Mesendoderm (in vitro differentiated cells): ENCODE results near the gene PIEZO2.
A peak's percentile ranks its signal among the peaks of the same experiment; 100 is the strongest.

Experiments used
- DNase-seq: peaks from one replicate; pipeline ENCODE4 v3.0.0; 2013
- H2AK5ac ChIP-seq: 2 replicates; pipeline ENCODE4 v1.6.1; 2013; ENCODE audit warnings: low read length, inconsistent platforms
- H2BK120ac ChIP-seq: 2 replicates; pipeline ENCODE4 v1.6.1; 2013; ENCODE audit warnings: low read depth, mild to moderate bottlenecking, low read length, moderate library complexity, mixed read lengths
- H2BK15ac ChIP-seq: replicated peaks from 2 replicates; pipeline ENCODE4 v1.6.1; 2013; ENCODE audit warnings: low read depth, mild to moderate bottlenecking, moderate library complexity
- H2BK5ac ChIP-seq: 2 replicates; pipeline ENCODE4 v1.6.1; 2013; ENCODE audit warnings: low read length, inconsistent platforms
- H3K18ac ChIP-seq: 2 replicates; pipeline ENCODE4 v1.6.1; 2013; ENCODE audit warnings: mild to moderate bottlenecking, low read length, mixed read lengths
- H3K23ac ChIP-seq: one replicate; pipeline ENCODE4 v1.6.1; 2013; ENCODE audit warnings: low read length
- H3K27ac ChIP-seq: 2 replicates; pipeline ENCODE4 v1.5.1; 2013; ENCODE audit warnings: low read depth, mild to moderate bottlenecking, inconsistent platforms, low read length, moderate library complexity
- H3K27me3 ChIP-seq: 2 replicates; pipeline ENCODE4 v1.6.1; 2013; ENCODE audit warnings: low read length, control low read depth, mild to moderate bottlenecking, inconsistent platforms; ENCODE audit not compliant: insufficient read depth, poor library complexity
- H3K36me3 ChIP-seq: 2 replicates; pipeline ENCODE4 v1.6.1; 2013; ENCODE audit warnings: low read length, inconsistent platforms; ENCODE audit not compliant: control insufficient read depth, insufficient read depth
- H3K4ac ChIP-seq: one replicate; pipeline ENCODE4 v1.6.1; 2013; ENCODE audit warnings: low read depth, mild to moderate bottlenecking, low read length, moderate library complexity
- H3K4me1 ChIP-seq: 2 replicates; pipeline ENCODE4 v1.6.1; 2013; ENCODE audit warnings: low read depth, low read length, inconsistent platforms; ENCODE audit not compliant: control insufficient read depth
- H3K4me2 ChIP-seq: 2 replicates; pipeline ENCODE4 v1.6.1; 2013; ENCODE audit warnings: low read length
- H3K4me3 ChIP-seq: 2 replicates; pipeline ENCODE4 v1.5.1; 2013; ENCODE audit warnings: mild to moderate bottlenecking, low read length
- H3K56ac ChIP-seq: one replicate; pipeline ENCODE4 v1.6.1; 2013; ENCODE audit warnings: low read length
- H3K79me1 ChIP-seq: 2 replicates; pipeline ENCODE4 v1.6.1; 2013; ENCODE audit warnings: low read length, inconsistent platforms
- H3K79me2 ChIP-seq: 2 replicates; pipeline ENCODE4 v1.6.1; 2013; ENCODE audit warnings: mild to moderate bottlenecking, low read length; ENCODE audit not compliant: control insufficient read depth, insufficient read depth
- H3K9ac ChIP-seq: 2 replicates; pipeline ENCODE4 v1.6.1; 2013; ENCODE audit warnings: low read length, inconsistent platforms
- H4K5ac ChIP-seq: one replicate; pipeline ENCODE4 v1.6.1; 2013; ENCODE audit warnings: low read length
- H4K8ac ChIP-seq: one replicate; pipeline ENCODE4 v1.6.1; 2013; ENCODE audit warnings: low read depth, mild to moderate bottlenecking, control low read depth, low read length, moderate library complexity
- WGBS: extraction: QIAGEN DNeasy Blood & Tissue Kit; methylation state at CpG from one replicate; pipeline ENCODE4 v1.1.7; 2013; ENCODE audit warnings: low lambda C conversion rate, missing lambda C conversion rate; ENCODE audit not compliant: insufficient coverage; ENCODE audit errors: extremely low coverage; 5-methylcytosine and 5-hydroxymethylcytosine counted together

Gene PIEZO2

DNA sequence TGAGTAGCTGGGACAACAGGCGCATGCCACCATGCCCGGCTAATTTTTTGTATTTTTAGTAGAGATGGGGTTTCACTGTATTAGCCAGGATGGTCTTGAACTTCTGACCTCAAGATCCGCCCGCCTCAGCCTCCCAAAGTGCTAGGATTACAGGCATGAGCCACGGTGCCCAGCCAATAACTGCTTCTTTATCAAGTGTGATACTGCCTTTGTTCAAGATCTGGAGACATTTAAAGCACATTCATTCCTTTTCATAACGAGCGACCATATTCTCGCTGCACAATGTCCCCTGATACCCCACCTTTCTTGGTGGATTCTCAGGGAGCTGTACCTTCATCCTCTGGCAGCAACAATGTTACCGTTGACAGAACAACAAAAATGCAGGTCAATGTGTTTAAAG, 75.4 kb downstream of the PIEZO2 start:
- no peaks in the 10 kb centered on the region for H3K4me1 ChIP-seq
- H2BK15ac ChIP-seq, result no peak overlapping the region
- DNase-seq, result no peak
- no peak overlapping the region for H4K5ac ChIP-seq
- H3K18ac ChIP-seq, result no peak overlapping the region
- H2AK5ac ChIP-seq, result no peak overlapping the region
- no peak overlapping the region for H2BK5ac ChIP-seq
- H2BK120ac ChIP-seq, result no peak overlapping the region
- H3K4ac ChIP-seq, result no peak overlapping the region
- no peaks in the 10 kb centered on the region for H3K36me3 ChIP-seq
- peaks cover 1% of the 10 kb centered on the region for H3K79me1 ChIP-seq
- H3K23ac ChIP-seq, result no peak overlapping the region
- H3K9ac ChIP-seq, result no peak overlapping the region
- H3K27ac ChIP-seq, result no peak overlapping the region
- no peak overlapping the region for H4K8ac ChIP-seq
- WGBS, result no CpG with 5 or more reads among the region's 9 CpGs
- H3K27me3 ChIP-seq, result no peaks in the 10 kb centered on the region
- H3K79me2 ChIP-seq, result no peaks in the 10 kb centered on the region
- H3K56ac ChIP-seq, result no peak overlapping the region
- no peak overlapping the region for H3K4me3 ChIP-seq
- no peak overlapping the region for H3K4me2 ChIP-seq

DNA sequence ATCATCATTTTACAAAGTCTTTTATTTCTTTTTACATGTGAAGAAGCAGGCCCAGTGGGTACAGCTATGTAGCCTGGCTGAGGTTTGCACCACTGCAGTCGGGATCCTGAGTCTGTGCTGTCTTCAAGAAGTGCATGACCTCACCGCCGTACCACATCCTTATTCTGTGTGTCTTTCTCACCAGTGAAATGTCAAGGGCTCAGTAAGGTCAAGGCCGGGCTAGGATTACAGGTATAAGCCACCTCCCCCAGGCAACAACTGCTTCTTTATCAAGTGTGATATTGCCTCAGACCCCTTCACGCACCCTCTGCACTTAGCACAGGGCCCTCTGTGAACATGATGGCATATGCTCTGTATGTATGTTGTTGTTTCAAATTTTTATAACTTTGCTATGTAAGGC, 76.7 kb downstream of the PIEZO2 start:
- H3K9ac ChIP-seq, result no peak overlapping the region
- H3K4me2 ChIP-seq, result no peak overlapping the region
- H3K23ac ChIP-seq, result no peak overlapping the region
- no peak overlapping the region for H2BK120ac ChIP-seq
- H2BK5ac ChIP-seq, result no peak overlapping the region
- H3K4me3 ChIP-seq, result no peak overlapping the region
- H2BK15ac ChIP-seq, result no peak overlapping the region
- H3K56ac ChIP-seq, result no peak overlapping the region
- no peak overlapping the region for H3K18ac ChIP-seq
- H3K27ac ChIP-seq, result no peak overlapping the region
- H3K79me2 ChIP-seq, result no peaks in the 10 kb centered on the region
- H3K4ac ChIP-seq, result no peak overlapping the region
- H4K5ac ChIP-seq, result no peak overlapping the region
- H3K36me3 ChIP-seq, result no peaks in the 10 kb centered on the region
- no peaks in the 10 kb centered on the region for H3K4me1 ChIP-seq
- H4K8ac ChIP-seq, result no peak overlapping the region
- WGBS, result no CpG with 5 or more reads among the region's 5 CpGs
- no peak overlapping the region for H2AK5ac ChIP-seq
- peak; percentile 11 for DNase-seq
- H3K79me1 ChIP-seq, result no peaks in the 10 kb centered on the region
- no peaks in the 10 kb centered on the region for H3K27me3 ChIP-seq

DNA sequence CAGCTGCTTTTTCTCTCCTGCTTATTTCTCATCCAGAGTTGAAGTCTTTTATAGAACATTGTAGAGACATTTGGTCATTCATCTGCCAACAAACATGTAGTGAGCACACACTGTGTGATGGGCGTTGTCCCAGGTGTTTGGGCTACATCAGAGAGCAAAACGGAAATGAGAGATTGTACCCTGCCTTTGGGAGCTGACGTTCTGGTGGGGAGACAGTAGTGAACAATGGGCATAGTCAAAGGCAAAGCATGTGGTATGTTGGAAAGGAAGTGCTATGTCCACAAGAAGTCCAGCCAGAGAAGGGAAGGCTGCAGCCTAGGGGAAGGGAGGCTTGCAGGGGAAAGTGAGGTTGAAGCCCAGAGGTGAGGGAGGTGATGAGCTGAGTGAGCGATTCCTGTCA, 78.1 kb downstream of the PIEZO2 start:
- no peaks in the 10 kb centered on the region for H3K79me2 ChIP-seq
- no peak overlapping the region for H3K23ac ChIP-seq
- H3K79me1 ChIP-seq, result no peaks in the 10 kb centered on the region
- no peak for DNase-seq
- no peak overlapping the region for H2BK15ac ChIP-seq
- H3K4me2 ChIP-seq, result no peak overlapping the region
- H2AK5ac ChIP-seq, result no peak overlapping the region
- no peak overlapping the region for H3K4ac ChIP-seq
- no peaks in the 10 kb centered on the region for H3K36me3 ChIP-seq
- no peak overlapping the region for H4K5ac ChIP-seq
- no peak overlapping the region for H3K4me3 ChIP-seq
- no peaks in the 10 kb centered on the region for H3K27me3 ChIP-seq
- WGBS, result no CpG with 5 or more reads among the region's 4 CpGs
- H3K56ac ChIP-seq, result no peak overlapping the region
- H2BK120ac ChIP-seq, result no peak overlapping the region
- no peak overlapping the region for H3K27ac ChIP-seq
- no peak overlapping the region for H4K8ac ChIP-seq
- no peaks in the 10 kb centered on the region for H3K4me1 ChIP-seq
- H3K18ac ChIP-seq, result no peak overlapping the region
- H2BK5ac ChIP-seq, result no peak overlapping the region
- H3K9ac ChIP-seq, result no peak overlapping the region

DNA sequence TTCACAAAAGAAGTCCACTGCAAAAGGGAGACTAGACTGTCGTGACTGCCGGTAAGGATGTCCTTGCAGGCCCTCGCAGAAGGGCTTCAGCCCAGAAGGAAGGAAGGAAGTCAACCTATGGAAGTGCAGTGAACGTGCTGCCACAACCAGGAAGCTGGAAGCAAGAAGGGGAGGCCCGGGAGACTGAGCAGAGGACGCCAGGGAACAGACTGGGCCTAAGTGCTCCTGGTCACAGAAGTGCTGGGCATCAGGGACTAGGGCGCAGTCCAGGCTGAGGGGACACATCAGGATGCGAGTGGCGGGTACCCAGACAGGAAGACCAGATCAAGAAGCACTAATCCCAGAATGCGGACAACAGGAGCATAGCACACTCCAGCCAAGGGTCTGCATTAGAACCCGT, 78.8 kb downstream of the PIEZO2 start:
- peaks cover 3% of the 10 kb centered on the region for H3K4me1 ChIP-seq
- no peak overlapping the region for H2BK15ac ChIP-seq
- no peaks in the 10 kb centered on the region for H3K27me3 ChIP-seq
- H3K79me1 ChIP-seq, result no peaks in the 10 kb centered on the region
- no peak overlapping the region for H3K4me3 ChIP-seq
- H3K9ac ChIP-seq, result no peak overlapping the region
- no peak overlapping the region for H3K23ac ChIP-seq
- no peak overlapping the region for H4K5ac ChIP-seq
- H3K56ac ChIP-seq, result no peak overlapping the region
- no peak overlapping the region for H3K4me2 ChIP-seq
- WGBS, result no CpG with 5 or more reads among the region's 11 CpGs
- no peak overlapping the region for H3K4ac ChIP-seq
- no peak overlapping the region for H2AK5ac ChIP-seq
- no peaks in the 10 kb centered on the region for H3K36me3 ChIP-seq
- H3K27ac ChIP-seq, result no peak overlapping the region
- no peak for DNase-seq
- H4K8ac ChIP-seq, result no peak overlapping the region
- H3K18ac ChIP-seq, result no peak overlapping the region
- H2BK5ac ChIP-seq, result no peak overlapping the region
- no peaks in the 10 kb centered on the region for H3K79me2 ChIP-seq
- H2BK120ac ChIP-seq, result no peak overlapping the region

DNA sequence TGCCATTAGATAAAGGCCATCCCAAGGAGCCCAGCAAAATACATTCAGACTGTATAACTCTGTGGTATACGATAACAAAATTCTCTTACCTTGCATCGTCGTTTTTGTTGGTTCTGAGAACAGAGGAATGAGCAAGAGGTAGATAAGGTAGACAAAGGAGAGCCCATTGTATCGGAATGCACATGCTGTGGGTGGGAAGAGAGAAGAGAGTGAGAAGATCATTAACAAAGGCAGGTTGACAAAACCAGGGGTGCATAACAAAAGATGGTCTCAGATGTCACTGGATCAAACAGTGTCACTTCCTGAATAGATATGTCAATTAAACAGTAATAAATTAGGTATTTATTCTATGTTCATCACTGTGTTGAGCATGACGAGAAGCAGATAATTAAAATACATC, 83.3 kb downstream of the PIEZO2 start:
- no peaks in the 10 kb centered on the region for H3K36me3 ChIP-seq
- no peak overlapping the region for H3K4me3 ChIP-seq
- no peak overlapping the region for H3K4ac ChIP-seq
- no peak overlapping the region for H3K23ac ChIP-seq
- no peaks in the 10 kb centered on the region for H3K27me3 ChIP-seq
- no peaks in the 10 kb centered on the region for H3K79me2 ChIP-seq
- H2BK15ac ChIP-seq, result no peak overlapping the region
- H3K56ac ChIP-seq, result no peak overlapping the region
- peaks cover 5% of the 10 kb centered on the region for H3K4me1 ChIP-seq
- DNase-seq, result peak; percentile 85
- no peak overlapping the region for H3K4me2 ChIP-seq
- no peak overlapping the region for H4K8ac ChIP-seq
- H2AK5ac ChIP-seq, result no peak overlapping the region
- WGBS, result no CpG with 5 or more reads among the region's 5 CpGs
- no peak overlapping the region for H3K9ac ChIP-seq
- H3K79me1 ChIP-seq, result no peaks in the 10 kb centered on the region
- no peak overlapping the region for H4K5ac ChIP-seq
- no peak overlapping the region for H2BK120ac ChIP-seq
- H3K18ac ChIP-seq, result no peak overlapping the region
- no peak overlapping the region for H3K27ac ChIP-seq
- H2BK5ac ChIP-seq, result no peak overlapping the region

DNA sequence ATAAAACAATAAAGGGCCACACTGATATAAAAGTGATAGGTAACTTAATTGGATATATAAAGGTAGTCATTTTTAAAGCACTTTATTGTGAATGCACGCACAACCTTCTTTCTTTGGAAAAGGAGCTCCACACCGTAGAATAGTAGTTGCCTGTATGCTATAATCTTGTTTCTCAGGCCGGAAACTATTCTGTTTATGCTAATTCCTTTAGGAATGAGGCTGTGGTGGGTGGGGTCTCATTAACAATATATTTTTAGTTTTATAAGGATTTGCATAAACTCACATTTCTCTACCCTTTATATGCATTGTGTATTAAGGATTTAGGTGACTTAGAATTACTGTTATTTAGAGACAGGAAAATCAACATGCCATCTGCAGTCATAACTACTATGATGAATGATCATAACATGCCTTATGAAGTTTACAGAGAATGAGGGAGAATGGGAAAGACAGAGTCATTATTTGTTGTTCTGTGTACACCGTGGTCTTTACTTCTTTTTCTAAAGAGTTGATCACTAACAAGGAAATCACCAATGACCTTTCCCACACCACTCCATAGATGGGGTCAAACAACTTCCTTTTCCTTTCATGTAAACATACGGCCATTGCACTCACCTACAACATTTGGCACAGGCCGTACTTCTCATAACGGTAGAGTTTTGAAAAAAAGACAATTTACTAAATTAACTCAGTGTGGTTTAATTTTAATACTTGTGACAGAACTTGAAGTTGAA, 84.5 kb downstream of the PIEZO2 start:
- Histone ChIP-seq H3K56ac (no peak overlapping the region), H2AK5ac (no peak overlapping the region), H3K79me2 (no peaks in the 10 kb centered on the region), H3K23ac (no peak overlapping the region), H3K4me2 (no peak overlapping the region), H3K27me3 (no peaks in the 10 kb centered on the region), H3K79me1 (no peaks in the 10 kb centered on the region), H3K4me1 (peaks cover 5% of the 10 kb centered on the region), H2BK15ac (no peak overlapping the region), H3K4me3 (no peak overlapping the region), H3K9ac (no peak overlapping the region), H2BK5ac (no peak overlapping the region), H3K27ac (no peak overlapping the region), H4K5ac (no peak overlapping the region), H3K36me3 (no peaks in the 10 kb centered on the region), H3K4ac (no peak overlapping the region), H3K18ac (no peak overlapping the region), H2BK120ac (no peak overlapping the region), H4K8ac (no peak overlapping the region)
- no peak for DNase-seq
- no CpG with 5 or more reads among the region's 7 CpGs for WGBS
